Esophagus muscularis mucosa (tissue), 3 donors: ENCODE results near the gene CDHR2.

Source experiments
- POLR2A ChIP-seq: fragments of 450-650 bp; IDR thresholded peaks from one replicate; pipeline ENCODE4 v1.6.1; 2017; ENCODE audit warnings: antibody characterized with exemption, moderate library complexity, mild to moderate bottlenecking, low read depth
- TF ChIP-seq, protein P1 (sequence below), 3 experiments: fragments of 200-600 bp in 2 of 3; fragments of 450-650 bp in 1 of 3; sonication (generic) in 2 of 3; IDR thresholded peaks; one replicate each; pipeline ENCODE4 v1.5.1; 2017 to 2019; ENCODE audit warnings: antibody characterized with exemption in 3 of 3, mild to moderate bottlenecking in 2 of 3, moderate library complexity in 1 of 3

DNA sequence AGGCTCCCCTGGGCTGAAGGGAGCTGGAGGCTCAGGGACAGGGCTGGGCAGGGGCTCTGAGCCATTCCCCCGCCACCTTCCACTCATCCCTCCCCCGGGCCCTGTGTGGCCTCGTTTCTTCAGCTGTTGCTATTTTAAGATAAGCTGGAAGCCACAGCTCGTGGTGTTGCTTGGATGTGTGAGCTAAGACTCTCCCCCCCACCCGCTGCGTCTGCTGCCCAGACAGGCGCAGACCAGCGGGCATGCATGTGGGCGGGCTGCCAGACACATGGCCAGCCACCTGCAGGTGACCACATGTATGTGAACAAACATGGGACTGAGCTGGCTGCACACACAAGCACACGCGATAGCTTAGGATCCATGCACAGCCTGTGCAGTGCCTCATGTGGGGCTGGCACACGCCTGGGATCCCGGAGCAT is 72.5 kb downstream of the CDHR2 start:
- no peak for TF ChIP-seq POLR2A
- TF ChIP-seq, protein P1, sequence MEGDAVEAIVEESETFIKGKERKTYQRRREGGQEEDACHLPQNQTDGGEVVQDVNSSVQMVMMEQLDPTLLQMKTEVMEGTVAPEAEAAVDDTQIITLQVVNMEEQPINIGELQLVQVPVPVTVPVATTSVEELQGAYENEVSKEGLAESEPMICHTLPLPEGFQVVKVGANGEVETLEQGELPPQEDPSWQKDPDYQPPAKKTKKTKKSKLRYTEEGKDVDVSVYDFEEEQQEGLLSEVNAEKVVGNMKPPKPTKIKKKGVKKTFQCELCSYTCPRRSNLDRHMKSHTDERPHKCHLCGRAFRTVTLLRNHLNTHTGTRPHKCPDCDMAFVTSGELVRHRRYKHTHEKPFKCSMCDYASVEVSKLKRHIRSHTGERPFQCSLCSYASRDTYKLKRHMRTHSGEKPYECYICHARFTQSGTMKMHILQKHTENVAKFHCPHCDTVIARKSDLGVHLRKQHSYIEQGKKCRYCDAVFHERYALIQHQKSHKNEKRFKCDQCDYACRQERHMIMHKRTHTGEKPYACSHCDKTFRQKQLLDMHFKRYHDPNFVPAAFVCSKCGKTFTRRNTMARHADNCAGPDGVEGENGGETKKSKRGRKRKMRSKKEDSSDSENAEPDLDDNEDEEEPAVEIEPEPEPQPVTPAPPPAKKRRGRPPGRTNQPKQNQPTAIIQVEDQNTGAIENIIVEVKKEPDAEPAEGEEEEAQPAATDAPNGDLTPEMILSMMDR (IDR thresholded peaks at IDR 0.05), result no peak
